Measurements from ENCODE around the gene MBD3L4.

MBD3L4 gene

GRCh38 chr19:7000333-7000732 lies 39.6 kb downstream of the MBD3L4 start:
- no peak overlapping the region for H3K4me3 ChIP-seq (ENCODE audit: low read length)
- DNase-seq (ENCODE audit: low read depth): no peak
- no peak for TF ChIP-seq CTCF (IDR thresholded peaks at IDR 0.05; ENCODE audit: insufficient read depth, low read depth, low read length, missing control alignments)

GRCh38 chr19:6999933-7000332 lies 40.0 kb downstream of the MBD3L4 start:
- no peak for DNase-seq (ENCODE audit: low read depth)
- H3K4me3 ChIP-seq (ENCODE audit: low read length): no peak overlapping the region
- TF ChIP-seq CTCF (IDR thresholded peaks at IDR 0.05; ENCODE audit: insufficient read depth, low read depth, low read length, missing control alignments): no peak

- no peak for TF ChIP-seq CTCF (IDR thresholded peaks at IDR 0.05; ENCODE audit: insufficient read depth, low read depth, low read length, missing control alignments)
- peak; percentile 18 for DNase-seq (ENCODE audit: low read depth)
- H3K4me3 ChIP-seq (ENCODE audit: low read length): no peak overlapping the region
These were observed 42.1 kb downstream of the MBD3L4 start for GRCh38 chr19:6997679-6998445.

GRCh38 chr19:6996810-6997209 lies 43.2 kb downstream of the MBD3L4 start:
- no peak for DNase-seq (ENCODE audit: low read depth)
- no peak overlapping the region for H3K4me3 ChIP-seq (ENCODE audit: low read length)
- TF ChIP-seq CTCF (IDR thresholded peaks at IDR 0.05; ENCODE audit: insufficient read depth, low read depth, low read length, missing control alignments): no peak

GRCh38 chr19:6995054-6995453 lies 44.9 kb downstream of the MBD3L4 start:
- no peak overlapping the region for H3K4me3 ChIP-seq (ENCODE audit: low read length)
- no peak for DNase-seq (ENCODE audit: low read depth)
- no peak for TF ChIP-seq CTCF (IDR thresholded peaks at IDR 0.05; ENCODE audit: insufficient read depth, low read depth, low read length, missing control alignments)

GRCh38 chr19:6988257-6988656 lies 51.7 kb downstream of the MBD3L4 start:
- H3K4me3 ChIP-seq (ENCODE audit: low read length): no peak overlapping the region
- no peak for TF ChIP-seq CTCF (IDR thresholded peaks at IDR 0.05; ENCODE audit: insufficient read depth, low read depth, low read length, missing control alignments)
- no peak for DNase-seq (ENCODE audit: low read depth)

- no peak overlapping the region for H3K4me3 ChIP-seq (ENCODE audit: low read length)
- DNase-seq (ENCODE audit: low read depth): no peak
- TF ChIP-seq CTCF (IDR thresholded peaks at IDR 0.05; ENCODE audit: insufficient read depth, low read depth, low read length, missing control alignments): no peak
These were observed 52.1 kb downstream of the MBD3L4 start for GRCh38 chr19:6987850-6988249.
